HG02571 (cell line): ENCODE measurements around the gene MORN5.

Experiments used
- ATAC-seq: cut with Tn5 transposase; IDR thresholded peaks from one replicate; pipeline ENCODE4 v1.9.1; 2021; ENCODE audit warnings: mild to moderate bottlenecking, moderate library complexity; ENCODE audit not compliant: unreplicated experiment

Gene MORN5

GRCh38 chr9:122190597-122191381 lies 31.1 kb downstream of the MORN5 start:
- ATAC-seq = no peak

DNA sequence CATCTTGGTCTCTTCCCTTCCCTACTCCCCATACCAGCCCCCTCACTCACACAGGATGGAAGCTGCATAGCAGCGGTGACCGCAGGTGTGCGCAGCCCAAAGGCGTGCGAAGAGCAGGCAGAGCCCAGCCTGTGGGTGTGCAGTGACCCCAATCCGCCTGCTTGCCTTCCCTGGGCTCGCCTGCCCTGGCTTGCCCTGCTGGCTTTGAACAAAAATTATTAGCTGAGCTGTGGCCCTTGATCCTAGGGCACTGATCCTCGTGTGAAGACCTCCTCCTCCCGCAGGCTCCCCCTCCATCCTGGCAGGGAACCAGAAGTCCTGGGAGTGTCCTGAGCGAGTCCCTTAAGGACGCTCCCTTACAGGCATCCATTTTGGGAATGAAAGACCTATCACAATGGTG lies 31.9 kb downstream of the MORN5 start:
- ATAC-seq = no peak

- ATAC-seq = no peak
These were observed 32.7 kb downstream of the MORN5 start for GRCh38 chr9:122192261-122192875.

GRCh38 chr9:122192914-122193525 lies 33.3 kb downstream of the MORN5 start:
- no peak for ATAC-seq

- ATAC-seq = no peak
These were observed 33.9 kb downstream of the MORN5 start for GRCh38 chr9:122193651-122194050.

GRCh38 chr9:122195875-122196274 lies 36.2 kb downstream of the MORN5 start:
- ATAC-seq = no peak

DNA sequence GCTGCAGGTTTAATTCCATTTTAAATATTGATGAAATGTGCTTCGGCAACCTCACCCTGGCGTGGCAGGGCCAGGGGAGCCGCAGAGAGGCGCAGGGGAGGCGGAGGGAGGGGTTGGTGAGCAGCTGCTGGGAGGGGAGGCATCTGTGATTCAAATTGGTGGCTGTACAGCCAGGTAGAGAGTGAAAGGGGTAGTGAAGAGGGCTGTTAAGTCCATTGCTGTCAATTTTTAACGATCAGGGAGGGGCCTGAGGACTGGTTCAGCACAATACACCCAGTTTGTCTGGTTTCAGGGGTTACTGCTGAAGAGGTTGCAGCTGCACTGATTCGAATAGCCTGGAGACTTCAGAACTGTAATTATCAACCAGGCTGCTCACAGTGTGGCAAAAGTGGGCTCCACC lies 37.7 kb downstream of the MORN5 start:
- ATAC-seq = no peak

- no peak for ATAC-seq
These were observed 38.2 kb downstream of the MORN5 start for GRCh38 chr9:122197882-122198281.

DNA sequence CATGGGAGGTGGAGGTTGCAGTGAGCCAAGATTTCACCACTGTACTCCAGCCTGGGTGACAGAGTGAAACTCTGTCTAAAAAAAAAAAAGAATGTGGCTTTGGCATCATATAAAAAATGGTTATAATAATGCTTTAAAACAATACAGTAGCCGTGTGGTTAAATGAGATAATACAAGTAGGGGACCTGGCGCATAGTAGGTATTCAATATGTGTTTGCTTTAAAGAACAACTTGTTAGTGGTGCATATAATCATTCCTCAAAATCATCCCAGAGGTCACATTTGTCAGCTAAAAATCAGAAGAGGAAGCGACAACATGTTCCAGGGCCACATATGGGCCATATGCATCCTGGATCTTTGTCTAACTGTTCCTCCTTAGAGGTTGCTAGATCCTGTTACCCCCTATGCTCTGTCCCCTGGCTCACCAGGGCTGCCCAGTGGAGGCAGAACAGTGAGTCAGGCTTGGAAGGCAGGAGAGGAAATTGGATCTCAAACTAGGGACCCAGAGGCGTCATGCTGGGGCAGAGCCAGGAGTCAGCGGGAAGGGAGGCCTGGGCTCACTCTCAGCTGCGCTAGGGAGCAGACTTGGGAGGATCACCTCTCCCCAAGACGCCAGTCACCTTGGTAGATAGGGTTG lies 41.4 kb downstream of the MORN5 start:
- no peak for ATAC-seq

GRCh38 chr9:122201641-122202040 lies 41.9 kb downstream of the MORN5 start:
- ATAC-seq = no peak

GRCh38 chr9:122202111-122202510 lies 42.4 kb downstream of the MORN5 start:
- ATAC-seq = no peak

- no peak for ATAC-seq
These were observed 44.3 kb downstream of the MORN5 start for GRCh38 chr9:122204055-122204454.

- no peak for ATAC-seq
These were observed 44.8 kb downstream of the MORN5 start for GRCh38 chr9:122204491-122204890.

DNA sequence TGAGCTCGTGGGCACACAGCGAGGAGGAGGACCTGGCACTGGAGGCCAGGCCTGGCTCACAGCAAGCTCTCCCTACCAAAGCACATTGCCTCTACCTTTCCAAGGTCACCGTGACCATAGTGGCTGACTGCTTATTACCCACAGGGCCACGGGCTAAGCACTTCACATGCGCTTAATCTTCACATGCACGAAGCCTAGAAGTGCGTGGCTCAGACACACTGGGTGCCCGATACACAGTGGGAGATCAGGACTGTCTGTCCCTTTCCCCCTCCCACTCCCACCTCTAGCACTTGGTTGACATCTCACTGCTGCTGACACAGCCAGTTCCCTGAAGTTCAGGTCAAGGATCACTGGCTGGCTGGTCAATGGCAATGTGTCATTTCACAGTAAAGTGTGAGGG lies 45.5 kb downstream of the MORN5 start:
- no peak for ATAC-seq

GRCh38 chr9:122206118-122207046 lies 46.7 kb downstream of the MORN5 start:
- ATAC-seq = no peak

GRCh38 chr9:122207096-122207495 lies 47.4 kb downstream of the MORN5 start:
- ATAC-seq = no peak

- no peak for ATAC-seq
These were observed 49.7 kb downstream of the MORN5 start for GRCh38 chr9:122209451-122209850.

GRCh38 chr9:122212473-122213004 lies 52.8 kb downstream of the MORN5 start:
- ATAC-seq = no peak

- ATAC-seq = no peak
These were observed 53.4 kb downstream of the MORN5 start for GRCh38 chr9:122213102-122213588.
